Neural cell (in vitro differentiated cells): ENCODE results near the gene TMEM59.
"Not testable (repeated sequence)": the region's sequence is repeated elsewhere in the genome, so short reads cannot be mapped to it uniquely, and the experiment has no call there.

Experiments used
- CTCF ChIP-seq: fragments of 450-650 bp; IDR thresholded peaks from 2 replicates; pipeline ENCODE4 v1.5.1; 2014; ENCODE audit warnings: antibody characterized with exemption, mild to moderate bottlenecking, moderate library complexity; ENCODE audit not compliant: poor library complexity, severe bottlenecking
- EP300 ChIP-seq: fragments of 450-650 bp; conservative IDR thresholded peaks from 2 replicates; pipeline ENCODE4 v1.6.1; 2014; ENCODE audit warnings: antibody characterized with exemption, mild to moderate bottlenecking, moderate library complexity; ENCODE audit not compliant: poor library complexity, severe bottlenecking
- EZH2 ChIP-seq: fragments of 200-600, 300-800 bp; shearing (Covaris generic), sonication (generic); IDR thresholded peaks from 2 replicates; pipeline ENCODE4 v1.6.1; 2014; ENCODE audit warnings: antibody characterized with exemption, low read length, borderline replicate concordance, mild to moderate bottlenecking; ENCODE audit not compliant: insufficient read depth, poor library complexity, severe bottlenecking
- POLR2AphosphoS5 ChIP-seq: IDR thresholded peaks from 2 replicates; pipeline ENCODE4 v1.6.1; 2012
- RAD21 ChIP-seq: fragments of 450-650 bp; conservative IDR thresholded peaks from 2 replicates; pipeline ENCODE4 v1.6.1; 2014; ENCODE audit warnings: antibody characterized with exemption, mild to moderate bottlenecking, moderate library complexity
- REST ChIP-seq: IDR thresholded peaks from 2 replicates; pipeline ENCODE4 v1.6.1; 2012; ENCODE audit warnings: borderline replicate concordance
- TAF1 ChIP-seq: IDR thresholded peaks from 2 replicates; pipeline ENCODE4 v1.6.1; 2012; ENCODE audit warnings: low read depth

- TF ChIP-seq EP300, CTCF, EZH2, POLR2AphosphoS5, RAD21, REST, TAF1: not testable (repeated sequence)
Observed at GRCh38 chr1:54050435-54050834, 2.6 kb downstream of the TMEM59 start.
